Measurements from ENCODE around the gene TUG1.

DNA sequence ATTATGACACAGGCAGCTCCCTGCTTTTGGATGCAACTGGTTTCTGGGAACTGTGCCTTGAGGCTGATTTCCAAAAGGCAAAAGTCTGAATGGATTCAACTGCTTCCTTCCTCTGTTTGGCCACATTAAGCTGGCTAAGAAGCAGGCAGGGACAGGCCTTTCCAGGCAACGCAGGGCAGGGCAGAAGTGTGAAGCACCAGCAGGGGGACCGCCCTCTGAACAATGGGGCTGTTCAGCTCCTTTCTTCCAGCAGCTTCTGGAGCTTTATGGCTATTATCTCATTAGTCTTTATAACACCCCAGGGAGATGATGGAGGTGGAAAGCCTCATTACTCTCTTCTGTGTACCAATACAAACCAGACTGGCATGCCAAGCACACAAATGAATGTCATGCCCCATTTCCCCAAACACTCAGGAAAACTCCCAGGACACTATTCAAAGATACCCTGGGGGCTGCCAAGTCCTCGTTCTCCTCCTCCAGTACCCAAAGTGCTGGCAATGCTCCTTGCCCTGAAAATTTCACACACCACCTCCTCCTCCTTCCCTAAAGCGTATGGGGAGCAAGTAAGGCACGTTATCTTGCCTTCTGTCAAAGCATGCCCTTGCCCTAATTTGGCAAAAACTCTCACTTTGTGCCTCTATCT, 21.8 kb upstream of the TUG1 start:
- TF ChIP-seq TEAD4 (IDR thresholded peaks at IDR 0.05) (no peak), EGR1 (IDR thresholded peaks at IDR 0.05) (no peak), EP300 (IDR thresholded peaks at IDR 0.05; ENCODE audit: borderline replicate concordance) (no peak), MAX (IDR thresholded peaks at IDR 0.05) (no peak), CREB1 (IDR thresholded peaks at IDR 0.05; ENCODE audit: low read depth) (no peak), NFIC (IDR thresholded peaks at IDR 0.05) (no peak), YY1 (IDR thresholded peaks at IDR 0.05; ENCODE audit: low read depth) (no peak), CEBPB (IDR thresholded peaks at IDR 0.05) (no peak), ZBTB7A (IDR thresholded peaks at IDR 0.05; ENCODE audit: low read depth) (no peak), TAF1 (IDR thresholded peaks at IDR 0.05; ENCODE audit: low read depth) (no peak)
- TF ChIP-seq, protein P1, sequence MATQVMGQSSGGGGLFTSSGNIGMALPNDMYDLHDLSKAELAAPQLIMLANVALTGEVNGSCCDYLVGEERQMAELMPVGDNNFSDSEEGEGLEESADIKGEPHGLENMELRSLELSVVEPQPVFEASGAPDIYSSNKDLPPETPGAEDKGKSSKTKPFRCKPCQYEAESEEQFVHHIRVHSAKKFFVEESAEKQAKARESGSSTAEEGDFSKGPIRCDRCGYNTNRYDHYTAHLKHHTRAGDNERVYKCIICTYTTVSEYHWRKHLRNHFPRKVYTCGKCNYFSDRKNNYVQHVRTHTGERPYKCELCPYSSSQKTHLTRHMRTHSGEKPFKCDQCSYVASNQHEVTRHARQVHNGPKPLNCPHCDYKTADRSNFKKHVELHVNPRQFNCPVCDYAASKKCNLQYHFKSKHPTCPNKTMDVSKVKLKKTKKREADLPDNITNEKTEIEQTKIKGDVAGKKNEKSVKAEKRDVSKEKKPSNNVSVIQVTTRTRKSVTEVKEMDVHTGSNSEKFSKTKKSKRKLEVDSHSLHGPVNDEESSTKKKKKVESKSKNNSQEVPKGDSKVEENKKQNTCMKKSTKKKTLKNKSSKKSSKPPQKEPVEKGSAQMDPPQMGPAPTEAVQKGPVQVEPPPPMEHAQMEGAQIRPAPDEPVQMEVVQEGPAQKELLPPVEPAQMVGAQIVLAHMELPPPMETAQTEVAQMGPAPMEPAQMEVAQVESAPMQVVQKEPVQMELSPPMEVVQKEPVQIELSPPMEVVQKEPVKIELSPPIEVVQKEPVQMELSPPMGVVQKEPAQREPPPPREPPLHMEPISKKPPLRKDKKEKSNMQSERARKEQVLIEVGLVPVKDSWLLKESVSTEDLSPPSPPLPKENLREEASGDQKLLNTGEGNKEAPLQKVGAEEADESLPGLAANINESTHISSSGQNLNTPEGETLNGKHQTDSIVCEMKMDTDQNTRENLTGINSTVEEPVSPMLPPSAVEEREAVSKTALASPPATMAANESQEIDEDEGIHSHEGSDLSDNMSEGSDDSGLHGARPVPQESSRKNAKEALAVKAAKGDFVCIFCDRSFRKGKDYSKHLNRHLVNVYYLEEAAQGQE (IDR thresholded peaks at IDR 0.05; ENCODE audit: low read depth) = no peak

Measured in Ishikawa (cell line).